CD4-positive, alpha-beta T cell treated with Interleukin-6 at 100 ng/mL for 8 hours (primary cell): ENCODE data around the gene GLYATL1B.
"Not testable (repeated sequence)": the region's sequence is repeated elsewhere in the genome, so short reads cannot be mapped to it uniquely, and the experiment has no call there.

Source experiments
- DNase-seq: peaks from one replicate; pipeline ENCODE4 v3.0.0-alpha.2; 2020; ENCODE audit warnings: mixed read lengths, low spot score

Gene GLYATL1B

DNA sequence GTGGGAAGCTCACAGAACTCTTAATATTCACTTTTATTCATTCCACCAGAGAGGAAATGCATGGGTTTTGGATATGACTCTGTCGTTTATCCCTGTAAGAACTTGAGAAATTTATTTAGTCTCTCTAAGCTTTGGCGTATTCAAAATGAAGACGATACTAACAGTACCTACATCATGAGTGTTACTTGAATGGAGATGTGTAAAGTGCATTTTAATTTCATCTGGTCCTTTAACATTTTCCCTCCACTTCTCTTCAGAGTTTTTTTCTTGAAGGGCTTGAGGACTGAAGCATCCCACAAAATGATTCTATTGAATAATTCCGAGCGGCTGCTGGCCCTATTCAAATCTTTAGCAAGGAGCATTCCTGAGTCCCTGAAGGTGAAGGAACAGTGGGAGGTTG, at the start of gene GLYATL1B:
Gene GLYATL1B, plus strand, starts transcription at position 301 of the 400 bp plus-strand sequence. Its CDS starts 0 bp downstream, at position 301.
- DNase-seq, result not testable (repeated sequence)

- not testable (repeated sequence) for DNase-seq
These were observed 49.6 kb upstream of the GLYATL1B start for GRCh38 chr11:59036542-59036941.

GRCh38 chr11:59037434-59037833, 48.7 kb upstream of the GLYATL1B start:
- not testable (repeated sequence) for DNase-seq

DNA sequence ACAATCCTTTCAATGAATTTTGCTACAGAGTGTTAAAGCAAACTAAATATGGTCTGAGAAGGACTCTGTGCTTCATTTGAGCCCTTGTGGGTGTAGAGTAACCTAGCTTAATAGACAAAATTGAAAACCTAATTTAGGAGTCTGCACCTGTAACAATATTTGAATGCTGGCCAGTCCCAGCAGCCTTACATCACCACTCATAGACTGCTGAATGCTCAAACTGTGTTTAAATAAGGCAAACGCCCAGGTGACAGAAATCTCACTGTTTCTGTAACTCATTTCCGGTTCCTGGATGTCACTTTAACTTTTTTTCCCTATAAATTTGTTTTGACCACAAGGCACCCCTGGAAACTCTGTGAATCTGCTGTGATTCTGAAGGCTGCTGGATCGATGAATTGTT, 45.5 kb upstream of the GLYATL1B start:
- DNase-seq, result no peak

- DNase-seq, result not testable (repeated sequence)
These were observed 34.7 kb upstream of the GLYATL1B start for GRCh38 chr11:59051383-59051782.

DNA sequence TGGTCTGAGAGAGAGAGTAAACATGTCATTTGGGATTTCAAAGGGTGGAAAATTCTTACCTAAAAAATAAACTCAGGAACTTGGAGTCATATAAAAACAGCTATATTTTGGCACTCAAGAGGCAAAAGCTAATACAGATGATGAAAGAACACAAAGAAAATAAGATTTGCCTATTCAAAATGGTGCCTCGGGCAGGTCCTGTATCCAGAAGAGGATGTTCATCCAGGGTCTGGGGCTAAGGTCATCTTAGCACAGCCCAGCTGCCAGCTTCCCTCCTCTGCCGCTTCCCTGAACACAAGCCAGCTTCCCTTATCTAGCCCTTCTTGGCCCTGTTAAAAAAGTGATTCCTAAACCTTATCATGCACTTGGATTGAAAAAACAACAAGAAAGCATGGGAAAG, 33.8 kb upstream of the GLYATL1B start:
- DNase-seq, result not testable (repeated sequence)

DNA sequence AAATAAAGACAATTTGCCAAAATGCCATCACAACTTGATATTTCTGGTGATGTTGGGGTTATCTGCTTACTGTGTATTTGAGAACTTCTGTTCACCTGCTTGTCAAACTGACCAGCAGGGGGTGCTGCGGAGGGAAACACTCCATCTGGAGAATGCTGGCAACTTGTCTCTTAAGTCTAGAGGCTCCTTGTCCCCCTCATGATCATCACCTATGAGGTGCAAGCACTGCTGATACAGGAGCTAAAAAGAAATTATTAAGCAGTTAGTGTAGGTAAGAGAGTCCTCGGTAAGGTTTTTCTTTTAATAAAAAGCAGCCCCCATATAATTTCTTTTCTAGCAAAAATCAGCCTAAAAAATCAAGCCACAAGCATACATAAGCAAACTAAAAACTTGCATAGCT, 32.7 kb upstream of the GLYATL1B start:
- peak; percentile 74 for DNase-seq

GRCh38 chr11:59058120-59059033, 27.7 kb upstream of the GLYATL1B start:
- DNase-seq, result peak; percentile 72

- not testable (repeated sequence) for DNase-seq
These were observed 26.0 kb upstream of the GLYATL1B start for GRCh38 chr11:59060096-59060495.

DNA sequence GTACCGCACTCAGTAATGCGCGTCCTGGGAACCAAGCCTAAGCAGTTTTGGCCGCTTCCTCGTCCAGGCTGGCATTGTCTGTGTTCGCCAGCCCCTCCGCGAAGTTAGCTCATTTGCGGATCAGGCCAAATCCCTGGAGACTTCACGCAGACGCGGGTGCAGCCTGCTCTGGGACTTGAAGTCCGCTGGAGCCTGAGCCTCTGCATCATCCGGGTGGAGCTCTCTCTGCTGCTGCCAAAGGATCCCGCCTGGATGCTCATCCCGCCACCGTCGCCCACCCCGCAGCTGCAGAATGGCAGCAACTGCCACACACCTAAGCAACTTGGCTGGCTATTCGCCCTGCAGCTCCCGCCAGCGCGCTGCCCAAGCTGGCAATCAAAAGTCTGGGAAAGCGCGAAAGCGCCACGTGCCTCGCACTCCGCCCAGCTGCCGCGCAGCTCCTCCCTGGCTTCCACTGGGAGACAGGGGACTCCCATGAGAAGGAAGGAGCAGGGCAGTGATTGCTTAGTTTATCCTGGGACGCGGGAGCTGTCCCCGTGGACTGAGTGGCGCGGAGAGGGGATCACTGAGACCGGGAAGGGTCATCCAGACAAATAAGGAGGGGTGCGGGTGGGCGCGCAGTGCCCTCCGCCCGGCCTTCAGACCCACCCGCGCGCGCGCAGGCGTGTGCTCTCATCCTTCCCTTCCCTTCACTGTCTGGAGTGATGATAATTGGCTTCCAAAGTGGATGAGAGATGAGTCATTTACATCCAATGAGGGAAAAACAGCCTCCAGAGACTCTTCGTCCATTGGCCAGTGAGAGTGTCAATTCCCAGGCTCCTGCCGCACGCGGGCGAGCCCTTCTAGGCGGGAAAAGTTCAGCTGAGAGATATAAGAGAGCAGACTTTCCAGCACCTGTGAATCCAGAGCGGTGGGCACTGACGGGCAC, 23.2 kb upstream of the GLYATL1B start:
- DNase-seq, result no peak

- DNase-seq, result not testable (repeated sequence)
These were observed 21.9 kb upstream of the GLYATL1B start for GRCh38 chr11:59063996-59064727.

DNA sequence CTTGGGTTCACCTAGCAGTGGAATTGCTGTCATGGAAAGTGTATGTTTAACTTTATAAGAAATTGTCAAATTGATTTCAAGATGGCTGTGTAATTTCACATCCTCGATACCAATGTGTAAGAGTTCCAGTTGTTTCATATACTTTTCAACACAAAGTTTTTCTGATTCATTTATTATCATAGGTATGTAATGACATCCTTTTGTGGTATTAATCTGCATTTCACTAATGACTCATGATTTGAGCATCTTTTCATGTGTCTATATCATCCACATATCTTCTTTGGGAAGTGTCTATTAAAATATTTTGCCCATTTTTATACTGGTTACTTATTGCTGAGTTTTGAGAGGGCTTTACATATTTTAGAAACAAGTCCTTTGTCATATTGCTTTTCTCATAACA, 17.0 kb upstream of the GLYATL1B start:
- no peak for DNase-seq

DNA sequence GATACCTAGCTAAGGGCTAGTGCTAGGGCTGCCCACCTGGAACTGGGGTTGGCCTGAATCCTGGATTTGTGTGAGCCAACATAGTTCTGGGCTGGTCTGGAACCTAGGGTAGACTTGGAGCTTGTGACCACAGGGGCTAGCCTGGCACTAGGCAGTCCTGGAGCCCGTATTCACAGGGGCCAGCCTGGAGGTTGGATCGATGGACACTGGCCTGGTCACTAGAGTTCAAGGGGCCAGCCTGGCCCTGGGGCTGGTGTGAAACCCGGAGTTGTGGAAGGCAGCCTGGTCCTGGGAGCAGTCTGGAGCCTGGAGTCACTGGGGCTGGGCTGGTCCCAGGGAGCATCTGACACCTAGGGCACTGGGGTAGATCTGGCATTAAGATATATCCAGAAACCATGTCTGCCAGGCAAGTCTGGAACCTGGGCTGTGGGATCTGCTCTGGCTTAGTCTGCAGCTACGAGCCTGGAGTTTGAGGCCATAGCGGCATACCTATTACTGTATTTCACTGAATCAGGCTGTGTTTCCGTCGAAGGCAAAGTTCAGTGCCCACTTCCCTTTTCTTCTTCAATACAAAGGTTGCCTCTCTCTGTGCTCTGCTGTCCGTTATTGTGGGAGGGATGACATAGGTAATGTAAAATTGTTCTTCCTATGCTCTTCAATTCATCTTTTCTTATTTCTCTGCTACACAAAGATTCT, 9.1 kb upstream of the GLYATL1B start:
- no peak for DNase-seq

GRCh38 chr11:59078435-59078834, 7.7 kb upstream of the GLYATL1B start:
- DNase-seq, result no peak

- no peak for DNase-seq
These were observed 7.0 kb upstream of the GLYATL1B start for GRCh38 chr11:59079086-59079485.

- not testable (repeated sequence) for DNase-seq
These were observed 5.7 kb upstream of the GLYATL1B start for GRCh38 chr11:59080421-59080820.

DNA sequence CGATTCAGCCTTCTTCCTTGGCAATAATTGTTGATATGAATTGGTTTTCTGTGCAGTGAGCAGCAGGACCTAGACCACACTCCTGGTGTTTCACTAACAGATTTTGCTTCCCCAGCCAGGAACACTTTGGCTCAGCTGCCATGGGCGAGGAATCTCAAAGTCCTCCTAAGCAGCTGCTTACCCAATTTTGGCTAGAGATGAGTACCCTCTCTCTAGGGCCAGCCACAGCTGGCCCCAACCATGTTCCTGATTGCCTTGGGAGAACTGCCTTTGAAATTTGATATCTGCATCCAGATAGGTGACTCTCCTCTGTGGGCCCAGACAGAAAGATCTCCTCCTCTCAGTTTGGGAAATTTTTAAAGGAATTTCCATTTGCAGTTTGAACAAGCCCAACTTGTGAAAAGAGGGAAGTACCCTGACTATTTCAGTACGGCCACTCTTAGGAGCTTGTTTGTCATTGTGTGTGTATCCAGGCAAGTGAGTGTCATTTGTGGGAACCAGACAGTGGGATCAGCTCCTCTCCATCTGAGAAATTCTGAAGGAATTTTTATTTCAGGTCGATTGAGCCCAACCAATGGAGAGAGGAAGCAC, 4.6 kb upstream of the GLYATL1B start:
- DNase-seq, result not testable (repeated sequence)

DNA sequence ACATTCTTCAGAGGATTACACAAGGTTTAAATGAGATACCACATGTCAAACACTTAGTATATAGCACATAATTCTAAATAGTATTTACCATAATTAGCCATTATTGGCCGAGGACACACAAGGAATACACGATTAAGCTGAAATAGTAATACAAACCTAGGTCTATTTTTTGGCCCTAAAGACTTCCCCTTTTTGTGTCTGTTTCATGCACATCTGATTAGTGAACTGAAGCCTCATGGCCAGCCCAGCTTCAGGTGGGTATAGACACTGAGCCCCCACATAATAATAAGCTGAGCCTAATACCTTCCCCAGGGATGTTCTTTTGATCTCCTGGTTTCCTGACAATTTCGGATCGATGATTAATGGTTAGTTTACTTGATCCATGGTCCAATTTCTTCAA, 2.1 kb downstream of the GLYATL1B start:
- DNase-seq, result no peak

- not testable (repeated sequence) for DNase-seq
These were observed 7.5 kb downstream of the GLYATL1B start for GRCh38 chr11:59093576-59093975.

- DNase-seq, result not testable (repeated sequence)
These were observed 9.1 kb downstream of the GLYATL1B start for GRCh38 chr11:59095225-59095624.
